B cell (primary cell): ENCODE results near the gene ELP1.
"Not testable (repeated sequence)": the region's sequence is repeated elsewhere in the genome, so short reads cannot be mapped to it uniquely, and the experiment has no call there.

Experiments used
- CTCF ChIP-seq: fragments of 200-600 bp; IDR thresholded peaks from one replicate; pipeline ENCODE4 v1.8.0; 2022; ENCODE audit warnings: antibody characterized with exemption, mild to moderate bottlenecking
- EZH2 ChIP-seq: IDR thresholded peaks from 2 replicates; pipeline ENCODE4 v1.6.1; 2012; ENCODE audit warnings: borderline replicate concordance, low read depth, mild to moderate bottlenecking, moderate library complexity, low read length; ENCODE audit not compliant: insufficient read depth, poor library complexity, severe bottlenecking

- TF ChIP-seq CTCF, EZH2: not testable (repeated sequence)
Observed at GRCh38 chr9:108886594-108887271, 47.2 kb downstream of the ELP1 start.
